GM12892 (cell line): Measurements from ENCODE around the gene THRB.

ENCODE experiments used
- POLR2A ChIP-seq: IDR thresholded peaks from 2 replicates; pipeline ENCODE4 v1.6.1; 2011; ENCODE audit warnings: low read depth, low read length, control low read depth
- POLR2AphosphoS5 ChIP-seq: IDR thresholded peaks from 2 replicates; pipeline ENCODE4 v1.6.1; 2011; ENCODE audit warnings: low read depth, low read length, control low read depth
- TAF1 ChIP-seq: IDR thresholded peaks from 2 replicates; pipeline ENCODE4 v1.6.1; 2011; ENCODE audit warnings: low read depth, mild to moderate bottlenecking, control low read depth, low read length, borderline replicate concordance

DNA sequence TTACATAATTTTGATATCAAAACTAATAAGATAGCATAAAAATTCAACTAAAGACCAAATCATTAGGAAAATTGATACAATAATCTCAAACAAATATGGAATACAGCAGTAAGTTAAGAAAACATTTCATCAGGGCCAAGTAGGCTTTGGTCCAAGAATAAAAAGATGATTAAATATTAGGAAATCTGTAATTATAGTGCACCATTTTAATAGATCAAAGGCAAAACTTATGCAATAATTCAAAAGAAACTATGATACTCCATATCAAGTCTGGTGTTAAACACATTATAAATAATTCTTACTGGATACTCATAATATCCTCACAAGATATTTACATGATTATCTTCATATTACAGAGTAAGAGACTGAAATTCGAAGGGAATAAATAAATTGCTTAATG is 51.2 kb downstream of the THRB start:
- no peak for TF ChIP-seq TAF1
- TF ChIP-seq POLR2AphosphoS5, result no peak
- no peak for TF ChIP-seq POLR2A
